Measurements from ENCODE around the gene SLC49A4.
"Not testable (repeated sequence)": the region's sequence is repeated elsewhere in the genome, so short reads cannot be mapped to it uniquely, and the experiment has no call there.

Gene SLC49A4

GRCh38 chr3:122794779-122795673 lies at the start of gene SLC49A4:
TSS of gene SLC49A4 (plus strand) at chr3:122795069. CDS start at chr3:122795193, 124 bp downstream.
- peak; percentile 18 for DNase-seq (ENCODE audit: low read depth)
- peak within 1 kb of the TSS; percentile 78 for H3K4me3 ChIP-seq (ENCODE audit: low read depth, low read length)

GRCh38 chr3:122745369-122746021 lies 49.4 kb upstream of the SLC49A4 start:
- no peak overlapping the region for H3K4me3 ChIP-seq (ENCODE audit: low read depth, low read length)
- peak; percentile 60 for DNase-seq (ENCODE audit: low read depth)

- not testable (repeated sequence) for H3K4me3 ChIP-seq (ENCODE audit: low read depth, low read length); DNase-seq (ENCODE audit: low read depth)
These were observed 47.6 kb upstream of the SLC49A4 start for GRCh38 chr3:122747295-122747694.

- no peak overlapping the region for H3K4me3 ChIP-seq (ENCODE audit: low read depth, low read length)
- DNase-seq (ENCODE audit: low read depth): no peak
These were observed 46.5 kb upstream of the SLC49A4 start for GRCh38 chr3:122748347-122748746.

GRCh38 chr3:122754929-122755328 lies 39.9 kb upstream of the SLC49A4 start:
- no peak overlapping the region for H3K4me3 ChIP-seq (ENCODE audit: low read depth, low read length)
- peak; percentile 5 for DNase-seq (ENCODE audit: low read depth)

GRCh38 chr3:122755491-122755890 lies 39.4 kb upstream of the SLC49A4 start:
- DNase-seq (ENCODE audit: low read depth): no peak
- no peak overlapping the region for H3K4me3 ChIP-seq (ENCODE audit: low read depth, low read length)

- no peak for DNase-seq (ENCODE audit: low read depth)
- H3K4me3 ChIP-seq (ENCODE audit: low read depth, low read length): no peak overlapping the region
These were observed 35.9 kb upstream of the SLC49A4 start for GRCh38 chr3:122758877-122759560.

- no peak overlapping the region for H3K4me3 ChIP-seq (ENCODE audit: low read depth, low read length)
- DNase-seq (ENCODE audit: low read depth): no peak
These were observed 34.2 kb upstream of the SLC49A4 start for GRCh38 chr3:122760453-122761271.

- DNase-seq (ENCODE audit: low read depth): no peak
- H3K4me3 ChIP-seq (ENCODE audit: low read depth, low read length): no peak overlapping the region
These were observed 28.4 kb upstream of the SLC49A4 start for GRCh38 chr3:122766430-122766829.

GRCh38 chr3:122767540-122768372 lies 27.1 kb upstream of the SLC49A4 start:
- DNase-seq (ENCODE audit: low read depth): no peak
- H3K4me3 ChIP-seq (ENCODE audit: low read depth, low read length): no peak overlapping the region

- no peak overlapping the region for H3K4me3 ChIP-seq (ENCODE audit: low read depth, low read length)
- no peak for DNase-seq (ENCODE audit: low read depth)
These were observed 24.2 kb upstream of the SLC49A4 start for GRCh38 chr3:122770521-122771202.

GRCh38 chr3:122772827-122773226 lies 22.0 kb upstream of the SLC49A4 start:
- H3K4me3 ChIP-seq (ENCODE audit: low read depth, low read length): no peak overlapping the region
- no peak for DNase-seq (ENCODE audit: low read depth)

GRCh38 chr3:122773944-122774509 lies 20.8 kb upstream of the SLC49A4 start:
- H3K4me3 ChIP-seq (ENCODE audit: low read depth, low read length): no peak overlapping the region
- no peak for DNase-seq (ENCODE audit: low read depth)

- no peak for DNase-seq (ENCODE audit: low read depth)
- H3K4me3 ChIP-seq (ENCODE audit: low read depth, low read length): no peak overlapping the region
These were observed 20.3 kb upstream of the SLC49A4 start for GRCh38 chr3:122774564-122774963.

GRCh38 chr3:122776675-122777468 lies 18.0 kb upstream of the SLC49A4 start:
- DNase-seq (ENCODE audit: low read depth): no peak

GRCh38 chr3:122777563-122777962 lies 17.3 kb upstream of the SLC49A4 start:
- H3K4me3 ChIP-seq (ENCODE audit: low read depth, low read length): no peak overlapping the region
- DNase-seq (ENCODE audit: low read depth): no peak

More at GRCh38 chr3:122776675-122777468, 18.0 kb upstream of the SLC49A4 start:
- no peak overlapping the region for H3K4me3 ChIP-seq (ENCODE audit: low read depth, low read length)

GRCh38 chr3:122782804-122783203 lies 12.1 kb upstream of the SLC49A4 start:
- no peak overlapping the region for H3K4me3 ChIP-seq (ENCODE audit: low read depth, low read length)
- no peak for DNase-seq (ENCODE audit: low read depth)
